Measurements from ENCODE around the gene WNT2. TPM values are rescaled to one million over a fixed set of nuclear protein-coding genes. Genes with fewer than 3 reads are reported as not detected.

The WNT2 gene
- total RNA-seq, 1 donor from 2014 or later, result 0.07 TPM

GRCh38 chr7:117229350-117229749 lies 93.5 kb downstream of the WNT2 start:
- peaks cover 5% of the 10 kb centered on the region for H3K9me3 Mint-ChIP-seq (ENCODE audit: unreplicated experiment)
- Histone ChIP-seq H3K9ac (ENCODE audit: low read length) (no peak overlapping the region), H3K27me3 (ENCODE audit: insufficient read depth, low read length) (no peaks in the 10 kb centered on the region), H3K9me3 (ENCODE audit: insufficient read depth, low read depth, low read length) (no peaks in the 10 kb centered on the region), H4K20me1 (ENCODE audit: insufficient read depth, low read length) (no peaks in the 10 kb centered on the region), H3K4me2 (ENCODE audit: low read length) (no peak overlapping the region), H3K36me3 (ENCODE audit: insufficient read depth, low read length) (no peaks in the 10 kb centered on the region), H3K4me1 (ENCODE audit: insufficient read depth, low read length) (peaks cover 19% of the 10 kb centered on the region), H3K27ac (ENCODE audit: low read depth, low read length) (no peak overlapping the region), H3K79me2 (ENCODE audit: insufficient read depth, low read length) (no peaks in the 10 kb centered on the region), H3K4me3 (ENCODE audit: insufficient read depth, low read depth, low read length) (no peak overlapping the region), H2AFZ (ENCODE audit: low read depth, low read length) (no peak overlapping the region)
- H3K27me3 Mint-ChIP-seq (ENCODE audit: low read depth, unreplicated experiment), result no peaks in the 10 kb centered on the region
- DNase-seq (ENCODE audit: low read depth), result peak; percentile 76
- H3K4me1 Mint-ChIP-seq (ENCODE audit: low read depth, unreplicated experiment), result peaks cover 11% of the 10 kb centered on the region
- no peak overlapping the region for H3K27ac Mint-ChIP-seq (ENCODE audit: unreplicated experiment)
- no peak for TF ChIP-seq EZH2 (IDR thresholded peaks at IDR 0.05; ENCODE audit: insufficient read depth, low read length)
- no peak for TF ChIP-seq CTCF (IDR thresholded peaks at IDR 0.05; ENCODE audit: insufficient read depth, low read depth, low read length)
- no peak overlapping the region for H3K4me3 Mint-ChIP-seq (ENCODE audit: unreplicated experiment)
- no peak for FAIRE-seq
- peaks cover 12% of the 10 kb centered on the region for H3K36me3 Mint-ChIP-seq (ENCODE audit: low read depth, unreplicated experiment)

DNA sequence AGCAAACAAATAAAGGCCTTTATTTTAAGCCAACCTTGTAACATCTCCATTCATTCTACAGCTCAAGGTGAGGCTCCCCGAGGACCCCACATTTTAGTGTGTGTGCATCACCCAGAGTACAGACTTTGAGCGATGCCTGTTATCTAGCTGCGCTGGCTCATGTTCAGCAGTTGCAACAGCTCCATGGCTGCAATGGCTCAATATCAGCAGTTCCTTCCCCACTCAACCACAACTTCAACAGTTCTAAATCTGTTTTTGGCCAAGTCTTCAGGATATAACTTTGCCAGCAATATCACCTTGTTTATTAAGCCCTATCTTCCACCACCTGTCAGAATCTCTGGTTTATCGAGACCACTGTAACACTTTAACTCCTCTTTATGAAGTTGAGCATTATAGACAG lies 95.8 kb downstream of the WNT2 start:
- H3K36me3 ChIP-seq (ENCODE audit: insufficient read depth, low read length), result peaks cover 5% of the 10 kb centered on the region
- H4K20me1 ChIP-seq (ENCODE audit: insufficient read depth, low read length), result no peaks in the 10 kb centered on the region
- no peaks in the 10 kb centered on the region for H3K27me3 ChIP-seq (ENCODE audit: insufficient read depth, low read length)
- H3K9ac ChIP-seq (ENCODE audit: low read length), result no peak overlapping the region
- Mint-ChIP-seq H3K27ac (ENCODE audit: unreplicated experiment) (no peak overlapping the region), H3K4me1 (ENCODE audit: low read depth, unreplicated experiment) (peaks cover 11% of the 10 kb centered on the region), H3K27me3 (ENCODE audit: low read depth, unreplicated experiment) (no peaks in the 10 kb centered on the region), H3K36me3 (ENCODE audit: low read depth, unreplicated experiment) (peaks cover 23% of the 10 kb centered on the region), H3K4me3 (ENCODE audit: unreplicated experiment) (no peak overlapping the region), H3K9me3 (ENCODE audit: unreplicated experiment) (peaks cover 2% of the 10 kb centered on the region)
- DNase-seq (ENCODE audit: low read depth) (peak; percentile 61), FAIRE-seq (no peak)
- H3K4me3 ChIP-seq (ENCODE audit: insufficient read depth, low read depth, low read length), result no peak overlapping the region
- H3K4me2 ChIP-seq (ENCODE audit: low read length), result no peak overlapping the region
- TF ChIP-seq EZH2 (IDR thresholded peaks at IDR 0.05; ENCODE audit: insufficient read depth, low read length) (no peak), CTCF (IDR thresholded peaks at IDR 0.05; ENCODE audit: insufficient read depth, low read depth, low read length) (no peak)
- no peaks in the 10 kb centered on the region for H3K79me2 ChIP-seq (ENCODE audit: insufficient read depth, low read length)
- no peak overlapping the region for H2AFZ ChIP-seq (ENCODE audit: low read depth, low read length)
- no peak overlapping the region for H3K27ac ChIP-seq (ENCODE audit: low read depth, low read length)
- H3K4me1 ChIP-seq (ENCODE audit: insufficient read depth, low read length), result peaks cover 19% of the 10 kb centered on the region
- H3K9me3 ChIP-seq (ENCODE audit: insufficient read depth, low read depth, low read length), result no peaks in the 10 kb centered on the region

DNA sequence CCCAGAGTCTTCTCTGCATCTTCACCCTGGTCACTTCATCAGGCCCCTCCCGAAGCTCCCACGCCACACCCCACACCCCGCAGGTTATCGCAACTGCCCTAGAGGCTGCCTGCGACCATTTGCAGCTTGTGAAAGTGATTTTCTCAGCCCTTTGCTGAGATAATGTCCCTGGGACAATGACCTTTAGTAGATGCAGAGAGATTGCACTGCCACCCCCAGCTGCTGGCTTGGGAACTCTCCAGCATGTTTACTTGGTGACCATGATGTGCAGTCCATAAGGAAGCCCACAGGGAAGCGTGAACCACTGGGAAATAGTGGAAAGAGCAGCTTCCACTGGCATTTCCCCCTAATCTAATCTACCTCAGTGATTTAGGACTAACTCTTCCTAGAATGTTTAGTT lies 97.3 kb downstream of the WNT2 start:
- no peaks in the 10 kb centered on the region for H3K27me3 Mint-ChIP-seq (ENCODE audit: low read depth, unreplicated experiment)
- Histone ChIP-seq H3K4me1 (ENCODE audit: insufficient read depth, low read length) (peaks cover 14% of the 10 kb centered on the region), H3K4me3 (ENCODE audit: insufficient read depth, low read depth, low read length) (no peak overlapping the region), H2AFZ (ENCODE audit: low read depth, low read length) (no peak overlapping the region), H3K27me3 (ENCODE audit: insufficient read depth, low read length) (no peaks in the 10 kb centered on the region), H3K9ac (ENCODE audit: low read length) (no peak overlapping the region), H3K79me2 (ENCODE audit: insufficient read depth, low read length) (no peaks in the 10 kb centered on the region), H3K36me3 (ENCODE audit: insufficient read depth, low read length) (peaks cover 5% of the 10 kb centered on the region), H3K4me2 (ENCODE audit: low read length) (no peak overlapping the region), H3K9me3 (ENCODE audit: insufficient read depth, low read depth, low read length) (no peaks in the 10 kb centered on the region), H3K27ac (ENCODE audit: low read depth, low read length) (no peak overlapping the region), H4K20me1 (ENCODE audit: insufficient read depth, low read length) (no peaks in the 10 kb centered on the region)
- FAIRE-seq (no peak), DNase-seq (ENCODE audit: low read depth) (no peak)
- no peak for TF ChIP-seq EZH2 (IDR thresholded peaks at IDR 0.05; ENCODE audit: insufficient read depth, low read length)
- no peak for TF ChIP-seq CTCF (IDR thresholded peaks at IDR 0.05; ENCODE audit: insufficient read depth, low read depth, low read length)
- peaks cover 30% of the 10 kb centered on the region for H3K36me3 Mint-ChIP-seq (ENCODE audit: low read depth, unreplicated experiment)
- H3K4me3 Mint-ChIP-seq (ENCODE audit: unreplicated experiment), result no peak overlapping the region
- no peak overlapping the region for H3K27ac Mint-ChIP-seq (ENCODE audit: unreplicated experiment)
- peaks cover 8% of the 10 kb centered on the region for H3K4me1 Mint-ChIP-seq (ENCODE audit: low read depth, unreplicated experiment)
- peaks cover 2% of the 10 kb centered on the region for H3K9me3 Mint-ChIP-seq (ENCODE audit: unreplicated experiment)

Other genes with a start within 250 kb of the WNT2 start
- gene ASZ1, start 104.4 kb upstream of the WNT2 start, total RNA-seq, result not detected in 2 replicates
- gene CFTR, start 157.0 kb upstream of the WNT2 start, total RNA-seq, result 0.38 and 2.5 TPM in 2 replicates